Measurements from ENCODE around the gene KIF13A.

DNA sequence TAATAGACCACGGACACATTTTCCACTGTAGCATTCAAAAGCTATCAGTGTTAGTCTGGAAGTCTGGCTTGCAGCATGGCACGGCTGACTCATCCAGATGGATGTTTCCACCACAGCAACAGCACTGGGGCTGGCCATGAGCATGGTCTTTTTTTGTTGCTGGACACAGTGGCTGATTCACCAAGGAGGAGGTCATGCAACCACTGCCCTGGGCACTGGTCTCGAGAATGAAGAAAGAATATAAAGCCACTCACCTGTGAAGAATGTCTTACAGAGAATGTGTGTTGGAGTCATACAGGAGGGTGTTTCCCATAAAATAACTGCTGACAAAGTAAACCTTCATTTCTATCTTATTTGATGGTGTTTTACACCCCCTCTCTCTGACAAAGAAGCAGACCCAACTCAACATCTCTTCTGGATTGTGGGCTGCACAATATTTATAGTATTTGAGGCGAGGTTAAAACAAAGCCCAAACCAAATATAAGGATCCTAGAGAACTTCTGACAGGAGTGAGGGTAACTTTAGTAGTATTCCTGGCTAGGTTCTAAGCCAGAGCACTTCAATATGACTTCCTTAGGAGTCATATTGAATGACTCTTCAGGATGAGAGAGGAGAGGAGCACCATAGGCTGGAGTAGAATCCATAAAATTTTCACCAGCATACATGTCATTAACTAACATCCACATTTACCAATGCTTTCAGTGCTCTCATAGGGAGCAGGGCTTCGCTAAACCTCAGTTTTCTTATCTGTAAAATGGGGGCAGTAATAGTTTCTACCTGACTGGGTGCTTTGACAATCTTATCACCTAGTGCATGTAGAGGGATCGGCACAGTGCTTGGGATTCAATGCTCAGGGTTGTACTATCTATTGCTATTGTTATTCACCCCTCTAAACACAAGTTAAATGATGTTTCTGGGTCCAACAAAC is 121.4 kb downstream of the KIF13A start:
- TF ChIP-seq, protein P1, sequence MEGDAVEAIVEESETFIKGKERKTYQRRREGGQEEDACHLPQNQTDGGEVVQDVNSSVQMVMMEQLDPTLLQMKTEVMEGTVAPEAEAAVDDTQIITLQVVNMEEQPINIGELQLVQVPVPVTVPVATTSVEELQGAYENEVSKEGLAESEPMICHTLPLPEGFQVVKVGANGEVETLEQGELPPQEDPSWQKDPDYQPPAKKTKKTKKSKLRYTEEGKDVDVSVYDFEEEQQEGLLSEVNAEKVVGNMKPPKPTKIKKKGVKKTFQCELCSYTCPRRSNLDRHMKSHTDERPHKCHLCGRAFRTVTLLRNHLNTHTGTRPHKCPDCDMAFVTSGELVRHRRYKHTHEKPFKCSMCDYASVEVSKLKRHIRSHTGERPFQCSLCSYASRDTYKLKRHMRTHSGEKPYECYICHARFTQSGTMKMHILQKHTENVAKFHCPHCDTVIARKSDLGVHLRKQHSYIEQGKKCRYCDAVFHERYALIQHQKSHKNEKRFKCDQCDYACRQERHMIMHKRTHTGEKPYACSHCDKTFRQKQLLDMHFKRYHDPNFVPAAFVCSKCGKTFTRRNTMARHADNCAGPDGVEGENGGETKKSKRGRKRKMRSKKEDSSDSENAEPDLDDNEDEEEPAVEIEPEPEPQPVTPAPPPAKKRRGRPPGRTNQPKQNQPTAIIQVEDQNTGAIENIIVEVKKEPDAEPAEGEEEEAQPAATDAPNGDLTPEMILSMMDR (IDR thresholded peaks at IDR 0.05), result no peak
- no peak for TF ChIP-seq POLR2AphosphoS5 (IDR thresholded peaks at IDR 0.05; ENCODE audit: insufficient read depth in 1 of 2, low read depth in 1 of 2)

Data from vagina (tissue), 2 donors.